Measurements from ENCODE around the gene LRTM1.

LRTM1 gene

GRCh38 chr3:54935869-54936268 is 8.0 kb upstream of the LRTM1 start:
- in situ Hi-C loops (cut with MboI; ENCODE audit: low pct_unique_long_range_greater_than_20kb, low sequenced_read_pairs, unreplicated experiment), result no loop called here
- no peak for TF ChIP-seq CTCF (IDR thresholded peaks at IDR 0.05; ENCODE audit: extremely low read depth, insufficient read depth, missing control alignments)
- DNase-seq (ENCODE audit: low spot score), result no peak

GRCh38 chr3:54932606-54933005 is 4.7 kb upstream of the LRTM1 start:
- in situ Hi-C loops (cut with MboI; ENCODE audit: low pct_unique_long_range_greater_than_20kb, low sequenced_read_pairs, unreplicated experiment), result no loop called here
- TF ChIP-seq CTCF (IDR thresholded peaks at IDR 0.05; ENCODE audit: extremely low read depth, insufficient read depth, missing control alignments), result no peak
- no peak for DNase-seq (ENCODE audit: low spot score)

DNA sequence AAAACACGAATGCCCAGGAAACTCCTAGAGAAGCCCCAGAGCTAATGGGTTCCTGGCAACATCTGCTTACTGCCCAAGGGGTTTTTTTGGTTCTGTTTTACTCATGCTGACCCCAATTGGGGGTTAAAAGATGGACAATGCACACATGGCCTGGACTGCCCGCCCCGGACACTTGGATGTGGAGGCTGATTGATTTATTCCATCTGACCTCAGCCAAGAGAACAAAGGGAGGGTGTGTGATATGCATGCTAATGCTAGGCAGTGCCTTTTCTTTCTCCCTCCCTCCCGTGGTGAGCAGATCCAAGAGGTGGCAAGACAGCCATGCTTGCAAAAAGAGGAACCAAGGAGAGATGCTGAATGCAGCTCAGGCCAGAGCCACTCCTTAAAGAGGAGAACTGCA is 3.3 kb upstream of the LRTM1 start:
- TF ChIP-seq CTCF (IDR thresholded peaks at IDR 0.05; ENCODE audit: extremely low read depth, insufficient read depth, missing control alignments), result no peak
- in situ Hi-C loops (cut with MboI; ENCODE audit: low pct_unique_long_range_greater_than_20kb, low sequenced_read_pairs, unreplicated experiment), result no loop called here
- DNase-seq (ENCODE audit: low spot score), result no peak

DNA sequence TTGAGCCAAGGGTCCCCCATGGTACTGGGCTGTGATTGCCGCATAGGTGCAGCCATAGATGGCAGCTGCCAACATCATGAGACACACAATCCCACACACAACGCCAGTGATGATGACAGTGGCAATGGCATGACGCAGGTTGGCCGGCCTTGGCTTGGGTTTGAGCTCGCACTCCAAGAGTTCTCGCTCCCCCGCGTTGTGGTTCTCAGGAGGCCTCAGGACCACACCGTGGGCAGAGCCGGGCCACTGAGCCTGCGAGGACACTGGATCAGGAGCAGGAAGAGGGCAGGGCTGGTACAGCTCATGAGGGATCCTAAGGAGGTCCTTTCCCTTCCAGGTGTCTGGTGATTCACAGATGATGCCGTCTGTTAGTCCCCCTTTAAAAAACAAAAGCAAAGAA is 9.3 kb downstream of the LRTM1 start:
- in situ Hi-C loops (cut with MboI; ENCODE audit: low pct_unique_long_range_greater_than_20kb, low sequenced_read_pairs, unreplicated experiment), result no loop called here
- TF ChIP-seq CTCF (IDR thresholded peaks at IDR 0.05; ENCODE audit: extremely low read depth, insufficient read depth, missing control alignments), result no peak
- DNase-seq (ENCODE audit: low spot score), result no peak

DNA sequence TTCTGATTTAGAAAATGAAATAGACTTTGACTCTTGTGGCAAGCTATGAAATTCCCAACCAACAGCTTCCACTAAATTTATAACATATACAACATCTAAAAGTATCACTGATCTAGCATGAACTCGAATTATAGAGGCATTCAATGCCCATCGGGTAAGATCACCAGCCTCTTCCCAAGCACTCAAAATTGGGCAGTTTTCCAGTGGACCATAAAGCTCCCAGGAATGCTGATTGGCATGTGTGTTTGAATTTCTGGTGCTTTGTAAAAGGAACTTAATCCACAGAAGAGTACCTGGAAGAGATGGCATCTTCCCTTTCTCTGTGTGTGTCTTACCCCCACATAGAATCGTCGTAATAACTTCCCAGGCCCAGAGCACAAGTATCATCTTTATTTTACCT is 10.0 kb downstream of the LRTM1 start:
- in situ Hi-C loops (cut with MboI; ENCODE audit: low pct_unique_long_range_greater_than_20kb, low sequenced_read_pairs, unreplicated experiment), result no loop called here
- DNase-seq (ENCODE audit: low spot score), result no peak
- TF ChIP-seq CTCF (IDR thresholded peaks at IDR 0.05; ENCODE audit: extremely low read depth, insufficient read depth, missing control alignments), result no peak

DNA sequence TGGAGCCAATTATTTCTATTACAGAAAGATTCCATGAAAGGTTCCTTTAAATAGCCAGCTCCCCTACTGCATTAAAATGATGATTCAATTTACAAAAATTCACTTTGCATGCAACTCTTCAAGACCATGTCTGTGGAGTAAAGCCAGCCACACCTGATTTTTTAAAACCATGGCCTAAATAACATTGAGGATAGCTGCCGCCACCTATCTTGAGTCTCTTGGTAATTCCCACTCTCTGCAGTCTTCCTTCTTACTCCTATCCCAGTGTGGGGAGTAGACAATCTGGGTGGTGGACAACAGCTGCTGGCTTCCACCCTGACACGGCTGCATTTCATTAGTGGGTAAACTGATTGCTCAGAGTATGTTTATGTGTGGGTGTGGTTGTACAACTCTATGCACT is 10.7 kb downstream of the LRTM1 start:
- in situ Hi-C loops (cut with MboI; ENCODE audit: low pct_unique_long_range_greater_than_20kb, low sequenced_read_pairs, unreplicated experiment), result no loop called here
- DNase-seq (ENCODE audit: low spot score), result no peak
- no peak for TF ChIP-seq CTCF (IDR thresholded peaks at IDR 0.05; ENCODE audit: extremely low read depth, insufficient read depth, missing control alignments)

DNA sequence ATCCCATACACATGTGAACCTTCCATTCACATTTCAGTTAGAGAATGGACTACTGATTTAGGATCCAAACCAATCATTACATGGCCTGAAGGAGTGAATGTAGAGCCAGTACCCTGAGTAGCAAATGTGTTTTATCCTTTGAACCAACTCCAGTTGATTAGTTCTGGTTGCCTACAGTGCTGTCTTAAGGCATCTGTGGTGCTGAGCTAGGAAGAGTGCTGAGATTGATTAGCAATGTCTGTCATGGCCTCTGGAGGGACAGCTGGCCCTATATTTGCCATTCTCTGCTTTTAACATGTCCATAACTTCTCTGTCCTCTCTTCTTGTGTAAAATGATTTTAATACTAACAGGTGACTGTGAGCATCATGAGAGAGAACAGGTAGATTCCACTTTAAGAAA is 11.1 kb downstream of the LRTM1 start:
- no peak for DNase-seq (ENCODE audit: low spot score)
- in situ Hi-C loops (cut with MboI; ENCODE audit: low pct_unique_long_range_greater_than_20kb, low sequenced_read_pairs, unreplicated experiment), result no loop called here

More for the DNA sequence above, 11.1 kb downstream of the LRTM1 start:
- no peak for TF ChIP-seq CTCF (IDR thresholded peaks at IDR 0.05; ENCODE audit: extremely low read depth, insufficient read depth, missing control alignments)
